ENCODE measurements around the gene TFE3. TPM values are rescaled to one million over a fixed set of nuclear protein-coding genes. Genes with fewer than 3 reads are reported as not detected.
A peak's percentile ranks its signal among the peaks of the same experiment; 100 is the strongest.

The TFE3 gene
- total and polyA plus RNA-seq, 2 donors (not counting 3 experiments of a cell fraction or from before 2014, with no cell fraction given): 22.3 to 37.1 TPM

DNA sequence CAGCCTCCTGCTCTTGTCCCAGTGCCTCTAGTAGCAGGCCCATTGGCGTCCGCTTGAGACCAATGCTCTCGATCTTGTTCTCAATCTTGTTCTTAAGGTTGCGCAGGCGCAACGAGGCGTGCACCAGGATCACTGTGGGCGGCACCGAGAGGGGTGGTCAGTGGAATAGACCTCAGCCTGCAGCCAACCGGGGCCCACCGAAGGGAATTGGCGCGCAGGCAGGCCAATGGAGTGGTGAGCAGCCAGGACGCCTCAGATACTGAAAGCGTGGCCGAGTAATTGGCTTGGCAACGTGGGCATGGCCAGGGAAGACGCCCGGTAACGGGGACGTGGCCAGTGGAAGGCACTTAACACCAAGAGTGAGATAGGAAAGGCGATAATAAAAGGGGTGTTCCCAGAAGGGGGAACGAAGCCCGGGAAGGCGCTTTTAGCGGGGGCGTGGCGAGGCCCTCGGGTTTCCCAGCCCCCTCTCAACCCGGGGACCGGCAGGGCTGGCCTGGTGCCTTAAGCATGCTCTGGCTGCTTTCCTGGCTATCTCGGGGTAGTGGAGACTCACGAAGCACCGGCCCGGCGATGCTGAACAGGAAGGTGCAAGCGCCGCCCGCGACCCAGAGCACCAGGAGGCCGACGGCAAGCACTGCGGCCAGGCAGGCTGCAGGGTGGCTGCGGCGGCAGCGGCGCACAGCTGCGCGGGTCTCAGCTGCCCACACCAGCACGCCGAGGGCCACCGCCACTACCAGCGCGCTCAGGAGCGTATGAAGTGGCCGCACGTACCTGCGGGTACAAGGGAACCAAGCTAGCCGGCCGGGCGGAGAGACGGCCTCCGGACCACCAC, 28.9 kb upstream of the TFE3 start:
- Histone ChIP-seq H2AFZ (ENCODE audit: low read depth, low read length) (peak overlapping the region; percentile 19), H4K20me1 (replicated peaks; ENCODE audit: control insufficient read depth, extremely low read depth, insufficient read depth, low read length) (no peaks in the 10 kb centered on the region), H3K9ac (replicated peaks; ENCODE audit: extremely low read depth, insufficient read depth, low read length) (peak overlapping the region; percentile 63), H3K4me3 (replicated peaks in 1 of 3; ENCODE audit: insufficient read depth in 1 of 3, low read depth in 1 of 3, low read length in 3 of 3) (peak overlapping the region; percentile 37 to 85 (median 63)), H3K36me3 (ENCODE audit: control insufficient read depth in 2 of 2, extremely low read depth in 1 of 2, insufficient read depth in 2 of 2, low read length in 2 of 2) (no peaks in the 10 kb centered on the region), H3K27me3 (ENCODE audit: control insufficient read depth in 2 of 2, insufficient read depth in 2 of 2, low read length in 2 of 2) (no peaks in the 10 kb centered on the region), H3K27ac (ENCODE audit: insufficient read depth, low read depth, low read length) (no peak overlapping the region), H3K9me3 (replicated peaks; ENCODE audit: control insufficient read depth, insufficient read depth, low read length) (no peaks in the 10 kb centered on the region), H3K4me1 (ENCODE audit: control insufficient read depth, extremely low read depth, insufficient read depth, low read length) (peaks cover 9% of the 10 kb centered on the region), H3K4me2 (ENCODE audit: insufficient read depth, low read length) (peak overlapping the region; percentile 86), H3K79me2 (ENCODE audit: control insufficient read depth, insufficient read depth, low read length) (peaks cover 11% of the 10 kb centered on the region), H3K9me1 (replicated peaks; ENCODE audit: control insufficient read depth, extremely low read depth, insufficient read depth, low read length) (no peaks in the 10 kb centered on the region)
- CTCF ChIA-PET: no interaction called here
- TF ChIP-seq POLR2AphosphoS5 (IDR thresholded peaks at IDR 0.05; ENCODE audit: insufficient read depth, low read depth, low read length): peak; percentile 20
- peak; percentile 41 for TF ChIP-seq POLR2A (IDR thresholded peaks at IDR 0.05; ENCODE audit: low read depth, low read length)
- no peak for TF ChIP-seq GATA2 (IDR thresholded peaks at IDR 0.05; ENCODE audit: insufficient read depth, insufficient read length, low read depth, low read length)
- TF ChIP-seq, protein P1, sequence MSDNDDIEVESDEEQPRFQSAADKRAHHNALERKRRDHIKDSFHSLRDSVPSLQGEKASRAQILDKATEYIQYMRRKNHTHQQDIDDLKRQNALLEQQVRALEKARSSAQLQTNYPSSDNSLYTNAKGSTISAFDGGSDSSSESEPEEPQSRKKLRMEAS (IDR thresholded peaks at IDR 0.05; ENCODE audit: insufficient read depth, insufficient read length): peak; percentile 16
- TF ChIP-seq, protein P2, sequence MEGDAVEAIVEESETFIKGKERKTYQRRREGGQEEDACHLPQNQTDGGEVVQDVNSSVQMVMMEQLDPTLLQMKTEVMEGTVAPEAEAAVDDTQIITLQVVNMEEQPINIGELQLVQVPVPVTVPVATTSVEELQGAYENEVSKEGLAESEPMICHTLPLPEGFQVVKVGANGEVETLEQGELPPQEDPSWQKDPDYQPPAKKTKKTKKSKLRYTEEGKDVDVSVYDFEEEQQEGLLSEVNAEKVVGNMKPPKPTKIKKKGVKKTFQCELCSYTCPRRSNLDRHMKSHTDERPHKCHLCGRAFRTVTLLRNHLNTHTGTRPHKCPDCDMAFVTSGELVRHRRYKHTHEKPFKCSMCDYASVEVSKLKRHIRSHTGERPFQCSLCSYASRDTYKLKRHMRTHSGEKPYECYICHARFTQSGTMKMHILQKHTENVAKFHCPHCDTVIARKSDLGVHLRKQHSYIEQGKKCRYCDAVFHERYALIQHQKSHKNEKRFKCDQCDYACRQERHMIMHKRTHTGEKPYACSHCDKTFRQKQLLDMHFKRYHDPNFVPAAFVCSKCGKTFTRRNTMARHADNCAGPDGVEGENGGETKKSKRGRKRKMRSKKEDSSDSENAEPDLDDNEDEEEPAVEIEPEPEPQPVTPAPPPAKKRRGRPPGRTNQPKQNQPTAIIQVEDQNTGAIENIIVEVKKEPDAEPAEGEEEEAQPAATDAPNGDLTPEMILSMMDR (IDR thresholded peaks at IDR 0.05; ENCODE audit: extremely low read depth in 1 of 2, insufficient read depth in 1 of 2, low read depth in 1 of 2, low read length in 2 of 2): no peak
- BruUV-seq (replicated peaks): no TSS peak
- POLR2A ChIA-PET: no interaction called here
- FAIRE-seq (peak; percentile 88), DNase-seq (ENCODE audit: low read depth, low spot score) (peak; percentile 81)
- dilution Hi-C loops (cut with MboI; ENCODE audit: extremely low pct_ligation_motif_present, low sequenced_read_pairs): no loop called here
- intact Hi-C loops (cut with micrococcal nuclease): loop anchor here (1.0 to 10.0 kb wide), 2 partner anchors 29 to 683 kb away; partner anchors contain the start of gene TFE3
